Effector memory CD8-positive, alpha-beta T cell (primary cell): Measurements from ENCODE around the gene CNOT4.
"Not testable (repeated sequence)": the region's sequence is repeated elsewhere in the genome, so short reads cannot be mapped to it uniquely, and the experiment has no call there.

Experiments used
- ATAC-seq: fragments of 150-1000 bp; cut with Tn5 transposase; replicated peaks from 2 replicates; pipeline ENCODE4 v1.10.0; 2021; ENCODE audit warnings: mild to moderate bottlenecking, moderate library complexity
- DNase-seq, 3 experiments: peaks; one replicate each; pipeline ENCODE4 v3.0.0; 2021
- H3K27ac Mint-ChIP-seq, 2 donors: one replicate each; pipeline ENCODE4 v1.8.0; 2022; ENCODE audit warnings: mild to moderate bottlenecking in 2 of 2, mixed read lengths in 2 of 2, moderate library complexity in 2 of 2
- H3K27me3 Mint-ChIP-seq, 2 donors: one replicate each; pipeline ENCODE4 v1.8.0; 2022; ENCODE audit warnings: mixed read lengths in 2 of 2
- H3K36me3 Mint-ChIP-seq: one replicate; pipeline ENCODE4 v1.8.0; 2022; ENCODE audit warnings: mild to moderate bottlenecking, moderate library complexity, mixed read lengths; ENCODE audit not compliant: insufficient read depth
- H3K4me1 Mint-ChIP-seq, 2 donors: one replicate each; pipeline ENCODE4 v1.8.0; 2022; ENCODE audit warnings: low read depth in 2 of 2, mixed read lengths in 2 of 2
- H3K4me3 Mint-ChIP-seq, 2 donors: one replicate each; pipeline ENCODE4 v1.8.0; 2022; ENCODE audit warnings: mild to moderate bottlenecking in 2 of 2, mixed read lengths in 2 of 2, moderate library complexity in 2 of 2
- H3K9me3 Mint-ChIP-seq, 2 donors: one replicate each; pipeline ENCODE4 v1.8.0; 2022; ENCODE audit warnings: mixed read lengths in 2 of 2

Gene CNOT4

GRCh38 chr7:135501402-135501801, 8.5 kb downstream of the CNOT4 start:
- H3K4me1 Mint-ChIP-seq: peaks cover 28 to 49% of the 10 kb centered on the region in 2 donors
- H3K27me3 Mint-ChIP-seq: no peaks in the 10 kb centered on the region
- no peak for DNase-seq
- peaks cover 13% of the 10 kb centered on the region for H3K36me3 Mint-ChIP-seq
- ATAC-seq: no peak
- H3K4me3 Mint-ChIP-seq: no peak overlapping the region
- no peak overlapping the region for H3K27ac Mint-ChIP-seq
- no peaks in the 10 kb centered on the region for H3K9me3 Mint-ChIP-seq

- Mint-ChIP-seq H3K4me3 (peak overlapping the region in 1 of 2 donors; percentile 11), H3K27ac (no peak overlapping the region), H3K36me3 (peaks cover 11% of the 10 kb centered on the region), H3K9me3 (no peaks in the 10 kb centered on the region), H3K4me1 (peaks cover 29 to 51% of the 10 kb centered on the region in 2 donors), H3K27me3 (no peaks in the 10 kb centered on the region)
- no peak for DNase-seq
- ATAC-seq: no peak
Measured at GRCh38 chr7:135499818-135500217, 10.1 kb downstream of the CNOT4 start.

- Mint-ChIP-seq H3K4me1 (peaks cover 33 to 55% of the 10 kb centered on the region in 2 donors), H3K4me3 (peak overlapping the region in 1 of 2 donors; percentile 0)
- H3K36me3 Mint-ChIP-seq, H3K9me3 Mint-ChIP-seq, H3K27ac Mint-ChIP-seq, DNase-seq, ATAC-seq, H3K27me3 Mint-ChIP-seq: not testable (repeated sequence)
Measured at GRCh38 chr7:135497161-135497560, 12.7 kb downstream of the CNOT4 start.

GRCh38 chr7:135493362-135493761, 16.5 kb downstream of the CNOT4 start:
- no peaks in the 10 kb centered on the region for H3K27me3 Mint-ChIP-seq
- H3K27ac Mint-ChIP-seq: no peak overlapping the region
- H3K36me3 Mint-ChIP-seq: peaks cover 8% of the 10 kb centered on the region
- DNase-seq (no peak), ATAC-seq (no peak)
- no peaks in the 10 kb centered on the region for H3K9me3 Mint-ChIP-seq
- H3K4me3 Mint-ChIP-seq: no peak overlapping the region
- H3K4me1 Mint-ChIP-seq: peaks cover 16 to 31% of the 10 kb centered on the region in 2 donors

GRCh38 chr7:135492151-135492550, 17.8 kb downstream of the CNOT4 start:
- DNase-seq (no peak), ATAC-seq (no peak)
- peaks cover 12 to 23% of the 10 kb centered on the region in 2 donors for H3K4me1 Mint-ChIP-seq
- no peak overlapping the region for H3K27ac Mint-ChIP-seq
- peaks cover 8% of the 10 kb centered on the region for H3K36me3 Mint-ChIP-seq
- H3K9me3 Mint-ChIP-seq: no peaks in the 10 kb centered on the region
- H3K4me3 Mint-ChIP-seq: no peak overlapping the region
- no peaks in the 10 kb centered on the region for H3K27me3 Mint-ChIP-seq

GRCh38 chr7:135490783-135491182, 19.1 kb downstream of the CNOT4 start:
- no peaks in the 10 kb centered on the region for H3K9me3 Mint-ChIP-seq
- H3K27ac Mint-ChIP-seq: no peak overlapping the region
- no peak overlapping the region for H3K4me3 Mint-ChIP-seq
- ATAC-seq (no peak), DNase-seq (no peak)
- no peaks in the 10 kb centered on the region for H3K27me3 Mint-ChIP-seq
- H3K4me1 Mint-ChIP-seq: peaks cover 8 to 22% of the 10 kb centered on the region in 2 donors
- peaks cover 6% of the 10 kb centered on the region for H3K36me3 Mint-ChIP-seq

GRCh38 chr7:135489791-135490190, 20.1 kb downstream of the CNOT4 start:
- H3K27me3 Mint-ChIP-seq: no peaks in the 10 kb centered on the region
- peaks cover 10 to 25% of the 10 kb centered on the region in 2 donors for H3K4me1 Mint-ChIP-seq
- H3K27ac Mint-ChIP-seq: no peak overlapping the region
- H3K9me3 Mint-ChIP-seq: no peaks in the 10 kb centered on the region
- ATAC-seq: no peak
- no peak for DNase-seq
- H3K36me3 Mint-ChIP-seq: peaks cover 6% of the 10 kb centered on the region
- no peak overlapping the region for H3K4me3 Mint-ChIP-seq

GRCh38 chr7:135486261-135486920, 23.5 kb downstream of the CNOT4 start:
- H3K36me3 Mint-ChIP-seq: peaks cover 24% of the 10 kb centered on the region
- peak overlapping the region in 1 of 2 donors; percentile 80 for H3K27ac Mint-ChIP-seq
- H3K9me3 Mint-ChIP-seq: no peaks in the 10 kb centered on the region
- DNase-seq: no peak
- no peak overlapping the region for H3K4me3 Mint-ChIP-seq
- H3K4me1 Mint-ChIP-seq: peaks cover 12 to 30% of the 10 kb centered on the region in 2 donors
- no peak for ATAC-seq
- no peaks in the 10 kb centered on the region for H3K27me3 Mint-ChIP-seq

GRCh38 chr7:135481598-135481979, 28.3 kb downstream of the CNOT4 start:
- no peak overlapping the region for H3K4me3 Mint-ChIP-seq
- ATAC-seq (no peak), DNase-seq (no peak)
- peak overlapping the region in 1 of 2 donors; percentile 28 for H3K27ac Mint-ChIP-seq
- peaks cover 32% of the 10 kb centered on the region for H3K36me3 Mint-ChIP-seq
- no peaks in the 10 kb centered on the region for H3K9me3 Mint-ChIP-seq
- peaks cover 15 to 48% of the 10 kb centered on the region in 2 donors for H3K4me1 Mint-ChIP-seq
- H3K27me3 Mint-ChIP-seq: no peaks in the 10 kb centered on the region

GRCh38 chr7:135480966-135481597, 28.8 kb downstream of the CNOT4 start:
- H3K4me3 Mint-ChIP-seq: no peak overlapping the region
- peak overlapping the region in 1 of 2 donors; percentile 28 for H3K27ac Mint-ChIP-seq
- peaks cover 32% of the 10 kb centered on the region for H3K36me3 Mint-ChIP-seq
- H3K27me3 Mint-ChIP-seq: no peaks in the 10 kb centered on the region
- H3K9me3 Mint-ChIP-seq: no peaks in the 10 kb centered on the region
- ATAC-seq (no peak), DNase-seq (no peak)
- H3K4me1 Mint-ChIP-seq: peaks cover 15 to 46% of the 10 kb centered on the region in 2 donors

GRCh38 chr7:135475521-135475920, 34.4 kb downstream of the CNOT4 start:
- ATAC-seq (no peak), DNase-seq (no peak)
- no peak overlapping the region for H3K4me3 Mint-ChIP-seq
- H3K9me3 Mint-ChIP-seq: no peaks in the 10 kb centered on the region
- H3K36me3 Mint-ChIP-seq: peaks cover 30% of the 10 kb centered on the region
- H3K4me1 Mint-ChIP-seq: peaks cover 4 to 24% of the 10 kb centered on the region in 2 donors
- no peaks in the 10 kb centered on the region for H3K27me3 Mint-ChIP-seq
- H3K27ac Mint-ChIP-seq: no peak overlapping the region

GRCh38 chr7:135469705-135470104, 40.2 kb downstream of the CNOT4 start:
- H3K27me3 Mint-ChIP-seq, H3K9me3 Mint-ChIP-seq, ATAC-seq, DNase-seq, H3K4me3 Mint-ChIP-seq: not testable (repeated sequence)
- H3K4me1 Mint-ChIP-seq: peaks cover 14 to 34% of the 10 kb centered on the region in 2 donors
- peaks cover 13% of the 10 kb centered on the region for H3K36me3 Mint-ChIP-seq
- H3K27ac Mint-ChIP-seq: peak overlapping the region; percentile 9 to 69

GRCh38 chr7:135467207-135467711, 42.6 kb downstream of the CNOT4 start:
- Mint-ChIP-seq H3K9me3 (no peaks in the 10 kb centered on the region), H3K4me3 (no peak overlapping the region), H3K27ac (no peak overlapping the region), H3K27me3 (no peaks in the 10 kb centered on the region), H3K4me1 (peaks cover 22 to 44% of the 10 kb centered on the region in 2 donors), H3K36me3 (peaks cover 12% of the 10 kb centered on the region)
- ATAC-seq (no peak), DNase-seq (no peak)
